ENCODE data around the gene STEEP1.

- no peak for TF ChIP-seq POLR2AphosphoS5 (IDR thresholded peaks at IDR 0.05; ENCODE audit: low read depth, low read length)
- TF ChIP-seq REST (IDR thresholded peaks at IDR 0.05; ENCODE audit: insufficient read depth in 1 of 2, low read depth in 2 of 2, low read length in 2 of 2): no peak
- no peak for TF ChIP-seq SIN3A (IDR thresholded peaks at IDR 0.05; ENCODE audit: borderline replicate concordance, insufficient read depth, low read length)
- no peak for TF ChIP-seq FOXP2 (optimal IDR thresholded peaks at IDR 0.05; ENCODE audit: borderline replicate concordance, extremely low read depth, extremely low read length, insufficient read depth)
These were observed 39.7 kb upstream of the STEEP1 start for GRCh38 chrX:119604766-119605463.
